Calu3 (cell line): ENCODE measurements around the gene MORN5. TPM values are rescaled to one million over a fixed set of nuclear protein-coding genes. Genes with fewer than 3 reads are reported as not detected.
A peak's percentile ranks its signal among the peaks of the same experiment; 100 is the strongest.

ENCODE experiments used
- BruUV-seq: library from RNA; stranded (reverse); fragments of 400-500 nt; replicated peaks from 2 replicates; lab custom pipeline; 2021; lab: Mats Ljungman, UMichigan
- CTCF ChIA-PET: fragments of 300-600 bp; sonication (Branson Sonifier 250); formaldehyde crosslinking; loops from one replicate; lab custom pipeline; 2022; ENCODE audit warnings: antibody characterized with exemption; lab: Charles Lee
- DNase-seq: peaks from one replicate; pipeline ENCODE4 v3.0.0; 2022
- H3K27ac Mint-ChIP-seq: one replicate; pipeline ENCODE4 v1.8.0; 2022; ENCODE audit warnings: mixed read lengths; ENCODE audit not compliant: unreplicated experiment
- H3K27me3 Mint-ChIP-seq: one replicate; pipeline ENCODE4 v1.8.0; 2022; ENCODE audit warnings: mixed read lengths; ENCODE audit not compliant: unreplicated experiment
- H3K36me3 Mint-ChIP-seq: one replicate; pipeline ENCODE4 v1.8.0; 2022; ENCODE audit warnings: mild to moderate bottlenecking, moderate library complexity, mixed read lengths; ENCODE audit not compliant: insufficient read depth, unreplicated experiment
- H3K4me1 Mint-ChIP-seq: one replicate; pipeline ENCODE4 v1.8.0; 2022; ENCODE audit warnings: mild to moderate bottlenecking, low read depth, mixed read lengths; ENCODE audit not compliant: unreplicated experiment
- H3K4me3 Mint-ChIP-seq: one replicate; pipeline ENCODE4 v1.8.0; 2022; ENCODE audit warnings: mild to moderate bottlenecking, low read depth, moderate library complexity, mixed read lengths; ENCODE audit not compliant: unreplicated experiment
- H3K9me3 Mint-ChIP-seq: one replicate; pipeline ENCODE4 v1.8.0; 2022; ENCODE audit warnings: low read depth, mixed read lengths; ENCODE audit not compliant: unreplicated experiment
- CTCF ChIP-seq: fragments of 200-600 bp; IDR thresholded peaks from one replicate; pipeline ENCODE4 v1.8.0; 2022; ENCODE audit warnings: antibody characterized with exemption; ENCODE audit not compliant: unreplicated experiment
- intact Hi-C: fragments of 100-400 bp; cut with micrococcal nuclease; formaldehyde crosslinking; loops from one replicate; pipeline ENCODE4 v1.10.0; 2022; ENCODE audit not compliant: unreplicated experiment
- total RNA-seq: library from RNA; stranded (reverse); gene quantifications from 2 replicates; pipeline ENCODE4 v1.2.3, GENCODE V29; 2022

The MORN5 gene
- total RNA-seq, 1 experiment from 2014 or later: not detected

GRCh38 chr9:122207096-122207495 is 47.4 kb downstream of the MORN5 start:
- H3K36me3 Mint-ChIP-seq: no peaks in the 10 kb centered on the region
- no TSS peak for BruUV-seq
- no peak for DNase-seq
- no peak overlapping the region for H3K4me3 Mint-ChIP-seq
- peaks cover 38% of the 10 kb centered on the region for H3K27me3 Mint-ChIP-seq
- no peaks in the 10 kb centered on the region for H3K9me3 Mint-ChIP-seq
- no peak for TF ChIP-seq CTCF
- intact Hi-C loops: no loop called here
- CTCF ChIA-PET: no interaction called here
- H3K4me1 Mint-ChIP-seq: no peaks in the 10 kb centered on the region
- H3K27ac Mint-ChIP-seq: no peak overlapping the region

- no peak for DNase-seq
Observed at GRCh38 chr9:122209451-122209850, 49.7 kb downstream of the MORN5 start.

GRCh38 chr9:122212473-122213004 is 52.8 kb downstream of the MORN5 start:
- Mint-ChIP-seq H3K9me3 (no peaks in the 10 kb centered on the region), H3K4me1 (no peaks in the 10 kb centered on the region), H3K27me3 (peaks cover 75% of the 10 kb centered on the region), H3K36me3 (peaks cover 6% of the 10 kb centered on the region), H3K27ac (no peak overlapping the region), H3K4me3 (no peak overlapping the region)
- intact Hi-C loops: no loop called here
- CTCF ChIA-PET: no interaction called here
- TF ChIP-seq CTCF: no peak
- BruUV-seq: no TSS peak
- DNase-seq: no peak

More at GRCh38 chr9:122209451-122209850, 49.7 kb downstream of the MORN5 start:
- Mint-ChIP-seq H3K9me3 (no peaks in the 10 kb centered on the region), H3K27me3 (peaks cover 58% of the 10 kb centered on the region), H3K4me3 (no peak overlapping the region), H3K4me1 (no peaks in the 10 kb centered on the region), H3K36me3 (peaks cover 6% of the 10 kb centered on the region), H3K27ac (no peak overlapping the region)
- no peak for TF ChIP-seq CTCF
- CTCF ChIA-PET: no interaction called here
- intact Hi-C loops: no loop called here
- BruUV-seq: no TSS peak

GRCh38 chr9:122213102-122213588 is 53.4 kb downstream of the MORN5 start:
- Mint-ChIP-seq H3K4me3 (peak overlapping the region; percentile 47), H3K9me3 (no peaks in the 10 kb centered on the region), H3K27ac (no peak overlapping the region), H3K36me3 (peaks cover 6% of the 10 kb centered on the region), H3K27me3 (peaks cover 75% of the 10 kb centered on the region), H3K4me1 (peaks cover 5% of the 10 kb centered on the region)
- intact Hi-C loops: no loop called here
- CTCF ChIA-PET: no interaction called here
- TF ChIP-seq CTCF: no peak
- no peak for DNase-seq
- no TSS peak for BruUV-seq
